ENCODE results near the gene SPATA4. TPM values are rescaled to one million over a fixed set of nuclear protein-coding genes. Genes with fewer than 3 reads are reported as not detected.
A peak's percentile ranks its signal among the peaks of the same experiment; 100 is the strongest.

Gene SPATA4
- total RNA-seq, 1 experiment from 2014 or later, result not detected

- DNase-seq (ENCODE audit: low read depth in 1 of 2, low spot score in 2 of 2), result no peak
- Histone ChIP-seq H3K9me3 (replicated peaks) (no peaks in the 10 kb centered on the region), H3K4me3 (no peak overlapping the region), H3K4me1 (replicated peaks) (no peaks in the 10 kb centered on the region), H3K36me3 (no peaks in the 10 kb centered on the region), H3K27me3 (replicated peaks) (no peaks in the 10 kb centered on the region), H3K27ac (no peak overlapping the region)
Observed at GRCh38 chr4:176210101-176210500, 14.7 kb upstream of the SPATA4 start.

GRCh38 chr4:176209535-176209934 is 14.2 kb upstream of the SPATA4 start:
- Histone ChIP-seq H3K36me3 (no peaks in the 10 kb centered on the region), H3K4me3 (no peak overlapping the region), H3K27me3 (replicated peaks) (no peaks in the 10 kb centered on the region), H3K4me1 (replicated peaks) (no peaks in the 10 kb centered on the region), H3K27ac (no peak overlapping the region), H3K9me3 (replicated peaks) (no peaks in the 10 kb centered on the region)
- no peak for DNase-seq (ENCODE audit: low read depth in 1 of 2, low spot score in 2 of 2)

GRCh38 chr4:176207839-176208238 is 12.5 kb upstream of the SPATA4 start:
- no peaks in the 10 kb centered on the region; the same call in 1 of the 2 replicates for H3K9me3 ChIP-seq (replicated peaks)
- no peak overlapping the region for H3K4me3 ChIP-seq
- H3K36me3 ChIP-seq, result no peaks in the 10 kb centered on the region
- H3K27me3 ChIP-seq (replicated peaks), result no peaks in the 10 kb centered on the region
- H3K27ac ChIP-seq, result no peak overlapping the region
- no peaks in the 10 kb centered on the region for H3K4me1 ChIP-seq (replicated peaks)
- no peak for DNase-seq (ENCODE audit: low read depth in 1 of 2, low spot score in 2 of 2)

- Histone ChIP-seq H3K4me1 (replicated peaks) (no peaks in the 10 kb centered on the region), H3K9me3 (replicated peaks) (no peaks in the 10 kb centered on the region; the same call in 1 of the 2 replicates), H3K36me3 (no peaks in the 10 kb centered on the region), H3K4me3 (no peak overlapping the region), H3K27ac (no peak overlapping the region), H3K27me3 (replicated peaks) (no peaks in the 10 kb centered on the region)
- DNase-seq (ENCODE audit: low read depth in 1 of 2, low spot score in 2 of 2), result no peak
Observed at GRCh38 chr4:176205299-176205698, 9.9 kb upstream of the SPATA4 start.

- DNase-seq (ENCODE audit: low read depth in 1 of 2, low spot score in 2 of 2), result no peak
- H3K27me3 ChIP-seq (replicated peaks), result no peaks in the 10 kb centered on the region
- H3K4me1 ChIP-seq (replicated peaks), result peaks cover 20% of the 10 kb centered on the region
- H3K9me3 ChIP-seq (replicated peaks), result no peaks in the 10 kb centered on the region; the same call in 1 of the 2 replicates
- no peaks in the 10 kb centered on the region for H3K36me3 ChIP-seq
- H3K4me3 ChIP-seq, result no peak overlapping the region
- H3K27ac ChIP-seq, result no peak overlapping the region
Observed at GRCh38 chr4:176198316-176198903, 3.0 kb upstream of the SPATA4 start.

- peak overlapping the region; percentile 61 for H3K27ac ChIP-seq
- H3K4me1 ChIP-seq (replicated peaks), result peaks cover 32% of the 10 kb centered on the region
- H3K4me3 ChIP-seq, result no peak overlapping the region
- peak in 1 of 2 experiments; percentile 31 for DNase-seq (ENCODE audit: low read depth in 1 of 2, low spot score in 2 of 2)
- H3K27me3 ChIP-seq (replicated peaks), result no peaks in the 10 kb centered on the region
- no peaks in the 10 kb centered on the region for H3K36me3 ChIP-seq
- no peaks in the 10 kb centered on the region for H3K9me3 ChIP-seq (replicated peaks)
Observed at GRCh38 chr4:176193938-176194337, 1.4 kb downstream of the SPATA4 start.

GRCh38 chr4:176193126-176193525 is 2.3 kb downstream of the SPATA4 start:
- Histone ChIP-seq H3K27ac (peak overlapping the region; percentile 61), H3K9me3 (replicated peaks) (no peaks in the 10 kb centered on the region), H3K4me3 (no peak overlapping the region), H3K27me3 (replicated peaks) (no peaks in the 10 kb centered on the region), H3K36me3 (no peaks in the 10 kb centered on the region), H3K4me1 (replicated peaks) (peaks cover 32% of the 10 kb centered on the region)
- no peak for DNase-seq (ENCODE audit: low read depth in 1 of 2, low spot score in 2 of 2)

GRCh38 chr4:176191974-176192373 is 3.4 kb downstream of the SPATA4 start:
- no peak overlapping the region for H3K27ac ChIP-seq
- peaks cover 32% of the 10 kb centered on the region for H3K4me1 ChIP-seq (replicated peaks)
- DNase-seq (ENCODE audit: low read depth in 1 of 2, low spot score in 2 of 2), result peak in 1 of 2 experiments; percentile 19
- no peaks in the 10 kb centered on the region for H3K9me3 ChIP-seq (replicated peaks)
- no peaks in the 10 kb centered on the region for H3K36me3 ChIP-seq
- H3K27me3 ChIP-seq (replicated peaks), result no peaks in the 10 kb centered on the region
- H3K4me3 ChIP-seq, result no peak overlapping the region

GRCh38 chr4:176189891-176190795 is 5.2 kb downstream of the SPATA4 start:
- Histone ChIP-seq H3K27ac (no peak overlapping the region), H3K4me1 (replicated peaks) (peaks cover 26% of the 10 kb centered on the region), H3K4me3 (no peak overlapping the region), H3K9me3 (replicated peaks) (no peaks in the 10 kb centered on the region), H3K36me3 (no peaks in the 10 kb centered on the region), H3K27me3 (replicated peaks) (no peaks in the 10 kb centered on the region)
- DNase-seq (ENCODE audit: low read depth in 1 of 2, low spot score in 2 of 2), result no peak

GRCh38 chr4:176188654-176189053 is 6.7 kb downstream of the SPATA4 start:
- H3K9me3 ChIP-seq (replicated peaks), result no peaks in the 10 kb centered on the region
- no peak overlapping the region for H3K27ac ChIP-seq
- H3K36me3 ChIP-seq, result no peaks in the 10 kb centered on the region
- no peak for DNase-seq (ENCODE audit: low read depth in 1 of 2, low spot score in 2 of 2)
- peaks cover 15% of the 10 kb centered on the region for H3K4me1 ChIP-seq (replicated peaks)
- H3K27me3 ChIP-seq (replicated peaks), result no peaks in the 10 kb centered on the region
- H3K4me3 ChIP-seq, result no peak overlapping the region

GRCh38 chr4:176187624-176188023 is 7.8 kb downstream of the SPATA4 start:
- Histone ChIP-seq H3K4me3 (no peak overlapping the region), H3K27ac (no peak overlapping the region), H3K36me3 (no peaks in the 10 kb centered on the region), H3K4me1 (replicated peaks) (peaks cover 7% of the 10 kb centered on the region), H3K27me3 (replicated peaks) (no peaks in the 10 kb centered on the region), H3K9me3 (replicated peaks) (no peaks in the 10 kb centered on the region)
- DNase-seq (ENCODE audit: low read depth in 1 of 2, low spot score in 2 of 2), result no peak

GRCh38 chr4:176186671-176187395 is 8.6 kb downstream of the SPATA4 start:
- Histone ChIP-seq H3K27me3 (replicated peaks) (no peaks in the 10 kb centered on the region), H3K4me1 (replicated peaks) (peaks cover 1% of the 10 kb centered on the region), H3K36me3 (no peaks in the 10 kb centered on the region), H3K27ac (no peak overlapping the region), H3K4me3 (no peak overlapping the region), H3K9me3 (replicated peaks) (no peaks in the 10 kb centered on the region)
- no peak for DNase-seq (ENCODE audit: low read depth in 1 of 2, low spot score in 2 of 2)

GRCh38 chr4:176186067-176186466 is 9.3 kb downstream of the SPATA4 start:
- H3K27ac ChIP-seq, result no peak overlapping the region

GRCh38 chr4:176185051-176185450 is 10.3 kb downstream of the SPATA4 start:
- H3K27ac ChIP-seq, result no peak overlapping the region
- no peaks in the 10 kb centered on the region for H3K27me3 ChIP-seq (replicated peaks)
- H3K9me3 ChIP-seq (replicated peaks), result no peaks in the 10 kb centered on the region
- no peaks in the 10 kb centered on the region for H3K36me3 ChIP-seq
- DNase-seq (ENCODE audit: low read depth in 1 of 2, low spot score in 2 of 2), result no peak
- no peak overlapping the region for H3K4me3 ChIP-seq
- no peaks in the 10 kb centered on the region; the same call in 1 of the 2 replicates for H3K4me1 ChIP-seq (replicated peaks)

More at GRCh38 chr4:176186067-176186466, 9.3 kb downstream of the SPATA4 start:
- DNase-seq (ENCODE audit: low read depth in 1 of 2, low spot score in 2 of 2), result no peak
- Histone ChIP-seq H3K27me3 (replicated peaks) (no peaks in the 10 kb centered on the region), H3K4me3 (no peak overlapping the region), H3K36me3 (no peaks in the 10 kb centered on the region), H3K9me3 (replicated peaks) (no peaks in the 10 kb centered on the region), H3K4me1 (replicated peaks) (no peaks in the 10 kb centered on the region; the same call in 1 of the 2 replicates)

All from SJSA1 (cell line).